ENCODE results near the gene RPP40.
"Not testable (repeated sequence)": the region's sequence is repeated elsewhere in the genome, so short reads cannot be mapped to it uniquely, and the experiment has no call there.

The RPP40 gene

GRCh38 chr6:5003604-5004372, at the start of gene RPP40:
Gene RPP40, minus strand, starts transcription at chr6:5004037. Its CDS starts 35 bp downstream, at chr6:5004002.
- DNase-seq: peak; percentile 98 to 99

- peak; percentile 88 to 96 for DNase-seq
Measured at GRCh38 chr6:5053038-5053437, 49.2 kb upstream of the RPP40 start.

GRCh38 chr6:5051394-5051793, 47.6 kb upstream of the RPP40 start:
- no peak for DNase-seq

- peak; percentile 77 to 82 for DNase-seq
Measured at GRCh38 chr6:5050009-5050408, 46.2 kb upstream of the RPP40 start.

GRCh38 chr6:5046430-5046829, 42.6 kb upstream of the RPP40 start:
- no peak for DNase-seq

- DNase-seq: no peak
Measured at GRCh38 chr6:5045416-5045815, 41.6 kb upstream of the RPP40 start.

GRCh38 chr6:5044866-5045265, 41.0 kb upstream of the RPP40 start:
- no peak for DNase-seq

GRCh38 chr6:5042436-5042835, 38.6 kb upstream of the RPP40 start:
- DNase-seq: no peak

- no peak for DNase-seq
Measured at GRCh38 chr6:5041955-5042354, 38.1 kb upstream of the RPP40 start.

GRCh38 chr6:5036269-5036668, 32.4 kb upstream of the RPP40 start:
- DNase-seq: peak; percentile 84 to 87

- no peak for DNase-seq
Measured at GRCh38 chr6:5034736-5035135, 30.9 kb upstream of the RPP40 start.

- peak; percentile 63 to 74 for DNase-seq
Measured at GRCh38 chr6:5034328-5034727, 30.5 kb upstream of the RPP40 start.

GRCh38 chr6:5033214-5033904, 29.5 kb upstream of the RPP40 start:
- not testable (repeated sequence) for DNase-seq

GRCh38 chr6:5032706-5033105, 28.9 kb upstream of the RPP40 start:
- DNase-seq: not testable (repeated sequence)

- no peak for DNase-seq
Measured at GRCh38 chr6:5031150-5031549, 27.3 kb upstream of the RPP40 start.

GRCh38 chr6:5030596-5031136, 26.8 kb upstream of the RPP40 start:
- peak; percentile 90 to 94 for DNase-seq

- DNase-seq: no peak
Measured at GRCh38 chr6:5029609-5030008, 25.8 kb upstream of the RPP40 start.

- DNase-seq: no peak
Measured at GRCh38 chr6:5028921-5029320, 25.1 kb upstream of the RPP40 start.

- no peak for DNase-seq
Measured at GRCh38 chr6:5028301-5028700, 24.5 kb upstream of the RPP40 start.

GRCh38 chr6:5025911-5026819, 22.3 kb upstream of the RPP40 start:
- DNase-seq: peak; percentile 90 to 97

GRCh38 chr6:5023923-5024322, 20.1 kb upstream of the RPP40 start:
- no peak for DNase-seq

GRCh38 chr6:5020142-5020541, 16.3 kb upstream of the RPP40 start:
- DNase-seq: no peak

- no peak for DNase-seq
Measured at GRCh38 chr6:5014072-5014561, 10.3 kb upstream of the RPP40 start.

Data from Kasumi-1 (cell line).